Duodenal mucosa (tissue), 2 donors: ENCODE measurements around the gene DPYD.

ENCODE experiments used
- H3K27ac ChIP-seq: one replicate; pipeline ENCODE4 v1.7.0; 2013; ENCODE audit warnings: low read depth, low read length
- H3K27me3 ChIP-seq, 2 donors: one replicate each; pipeline ENCODE4 v1.7.0; 2013; ENCODE audit warnings: low read length in 2 of 2, control low read depth in 1 of 2; ENCODE audit not compliant: insufficient read depth in 2 of 2, control insufficient read depth in 1 of 2
- H3K36me3 ChIP-seq, 2 donors: one replicate each; pipeline ENCODE4 v1.7.0; 2013; ENCODE audit warnings: low read length in 2 of 2, control low read depth in 1 of 2; ENCODE audit not compliant: insufficient read depth in 2 of 2, control insufficient read depth in 1 of 2
- H3K4me1 ChIP-seq, 2 donors: one replicate each; pipeline ENCODE4 v1.7.0; 2013; ENCODE audit warnings: low read length in 2 of 2, control low read depth in 1 of 2; ENCODE audit not compliant: insufficient read depth in 2 of 2, control insufficient read depth in 1 of 2
- H3K4me3 ChIP-seq, 2 donors: one replicate each; pipeline ENCODE4 v1.7.0; 2013; ENCODE audit warnings: low read length in 2 of 2, low read depth in 1 of 2
- H3K9ac ChIP-seq, 2 donors: one replicate each; pipeline ENCODE4 v1.7.0; 2013; ENCODE audit warnings: low read length in 2 of 2, low read depth in 1 of 2
- H3K9me3 ChIP-seq, 2 donors: one replicate each; pipeline ENCODE4 v1.7.0; 2013; ENCODE audit warnings: low read length in 2 of 2, control low read depth in 1 of 2; ENCODE audit not compliant: control insufficient read depth in 1 of 2

The DPYD gene

DNA sequence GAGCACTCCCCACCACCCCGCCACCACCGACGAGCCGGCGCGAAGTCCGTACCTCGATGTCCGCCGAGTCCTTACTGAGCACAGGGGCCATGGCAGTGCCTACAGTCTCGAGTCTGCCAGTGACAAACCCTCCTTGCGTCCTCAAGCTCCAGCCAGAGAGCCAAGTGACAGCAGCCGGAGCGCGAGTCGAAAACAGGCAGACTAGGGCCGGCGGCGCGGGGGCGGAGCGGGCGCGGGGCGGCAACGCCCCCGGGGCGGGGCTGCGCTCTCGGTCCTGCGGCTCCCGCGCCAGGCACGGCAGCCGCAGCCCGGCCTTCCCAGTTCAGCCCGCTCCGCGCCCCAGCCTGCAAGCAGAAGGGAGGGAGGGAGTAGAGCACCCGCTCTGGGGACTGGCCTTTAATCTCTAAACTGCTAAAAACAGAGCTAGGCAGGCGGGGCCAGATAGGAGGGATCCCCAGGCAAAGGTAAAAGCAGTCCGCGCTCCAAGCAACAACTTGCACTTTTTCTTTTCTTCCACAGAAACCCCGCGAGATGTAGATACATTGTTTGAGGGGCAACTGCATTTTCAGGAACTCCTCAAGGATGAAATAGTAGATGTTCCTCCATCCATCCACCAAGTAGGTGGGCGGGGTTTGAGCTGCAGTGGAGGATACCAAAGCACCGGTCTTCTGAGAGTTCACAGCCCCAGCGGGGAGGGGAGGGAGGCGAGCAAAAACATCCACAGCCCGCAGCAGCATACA, at the start of gene DPYD:
DPYD (minus strand) TSS at position 203 of the 740 bp plus-strand sequence; CDS start at position 91, 112 bp downstream.
- Histone ChIP-seq H3K27me3 (no peaks in the 10 kb centered on the region), H3K4me1 (peaks cover 23 to 42% of the 10 kb centered on the region in 2 donors), H3K27ac (peak within 1 kb of the TSS; percentile 86), H3K36me3 (no peaks in the 10 kb centered on the region), H3K9ac (peak within 1 kb of the TSS; percentile 84 to 88), H3K9me3 (no peaks in the 10 kb centered on the region), H3K4me3 (peak within 1 kb of the TSS; percentile 96 to 99)

DNA sequence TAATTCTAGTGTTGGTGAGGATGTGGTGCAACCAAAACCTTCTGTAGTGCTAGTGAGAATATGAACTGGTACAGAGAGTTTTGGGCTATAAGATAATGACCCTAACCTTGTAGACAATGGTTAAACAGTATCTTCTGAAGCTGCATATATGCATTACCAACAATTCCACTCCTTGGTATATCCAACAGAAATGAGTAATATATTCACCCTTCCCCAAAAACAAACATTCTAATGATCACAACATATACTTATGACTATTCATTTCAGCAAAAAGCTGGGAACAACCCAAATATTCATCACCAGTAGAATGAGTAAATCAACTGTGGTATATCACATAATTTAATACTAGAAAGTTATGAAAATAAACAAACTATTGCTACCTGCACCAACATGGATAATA, 39.6 kb upstream of the DPYD start:
- no peaks in the 10 kb centered on the region for H3K9me3 ChIP-seq
- no peak overlapping the region for H3K9ac ChIP-seq
- H3K4me1 ChIP-seq, result no peaks in the 10 kb centered on the region
- H3K27ac ChIP-seq, result no peak overlapping the region
- no peak overlapping the region for H3K4me3 ChIP-seq
- H3K27me3 ChIP-seq, result no peaks in the 10 kb centered on the region
- H3K36me3 ChIP-seq, result no peaks in the 10 kb centered on the region

DNA sequence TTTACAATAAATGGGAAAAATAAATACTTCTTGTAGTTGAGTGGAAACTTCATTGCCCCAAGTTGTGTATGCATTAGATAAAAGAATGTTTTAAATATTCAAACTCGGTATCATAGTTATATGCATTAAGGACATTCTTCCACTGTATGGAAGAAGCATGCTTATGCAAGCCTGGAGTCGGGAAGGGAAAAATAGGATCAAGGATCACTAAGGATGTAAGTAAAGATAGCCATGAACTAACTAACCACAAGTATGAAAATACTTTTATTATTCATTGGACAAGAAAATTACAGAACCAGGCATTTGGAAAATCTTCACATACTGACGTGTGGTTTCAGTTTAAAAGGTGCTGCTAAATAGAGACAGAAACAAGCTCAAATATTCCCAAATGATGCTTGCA, 26.9 kb upstream of the DPYD start:
- Histone ChIP-seq H3K9me3 (no peaks in the 10 kb centered on the region), H3K36me3 (no peaks in the 10 kb centered on the region), H3K4me1 (no peaks in the 10 kb centered on the region), H3K9ac (no peak overlapping the region), H3K27ac (no peak overlapping the region), H3K4me3 (no peak overlapping the region), H3K27me3 (no peaks in the 10 kb centered on the region)

DNA sequence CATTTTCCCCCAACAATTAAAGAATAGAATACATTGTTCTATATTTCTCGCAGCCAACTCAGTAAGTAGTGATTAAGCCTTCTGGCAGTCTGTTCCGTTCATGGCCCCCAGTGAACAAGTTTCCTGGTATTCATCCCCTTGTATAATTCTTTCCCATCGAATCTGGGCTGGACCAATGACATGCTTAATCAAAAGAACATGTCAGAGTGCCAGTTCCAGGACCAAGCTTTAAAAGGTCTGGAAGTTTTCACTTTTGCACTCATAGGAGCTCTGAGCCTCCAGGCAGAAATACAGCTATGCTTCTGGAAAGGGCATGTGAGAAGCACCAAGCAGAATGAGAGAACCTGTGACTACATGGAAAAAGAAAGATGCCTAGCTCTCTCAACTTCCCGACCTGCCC, 22.5 kb upstream of the DPYD start:
- no peaks in the 10 kb centered on the region for H3K9me3 ChIP-seq
- H3K27me3 ChIP-seq, result no peaks in the 10 kb centered on the region
- H3K4me3 ChIP-seq, result no peak overlapping the region
- H3K27ac ChIP-seq, result no peak overlapping the region
- H3K36me3 ChIP-seq, result no peaks in the 10 kb centered on the region
- H3K9ac ChIP-seq, result no peak overlapping the region
- no peaks in the 10 kb centered on the region for H3K4me1 ChIP-seq

DNA sequence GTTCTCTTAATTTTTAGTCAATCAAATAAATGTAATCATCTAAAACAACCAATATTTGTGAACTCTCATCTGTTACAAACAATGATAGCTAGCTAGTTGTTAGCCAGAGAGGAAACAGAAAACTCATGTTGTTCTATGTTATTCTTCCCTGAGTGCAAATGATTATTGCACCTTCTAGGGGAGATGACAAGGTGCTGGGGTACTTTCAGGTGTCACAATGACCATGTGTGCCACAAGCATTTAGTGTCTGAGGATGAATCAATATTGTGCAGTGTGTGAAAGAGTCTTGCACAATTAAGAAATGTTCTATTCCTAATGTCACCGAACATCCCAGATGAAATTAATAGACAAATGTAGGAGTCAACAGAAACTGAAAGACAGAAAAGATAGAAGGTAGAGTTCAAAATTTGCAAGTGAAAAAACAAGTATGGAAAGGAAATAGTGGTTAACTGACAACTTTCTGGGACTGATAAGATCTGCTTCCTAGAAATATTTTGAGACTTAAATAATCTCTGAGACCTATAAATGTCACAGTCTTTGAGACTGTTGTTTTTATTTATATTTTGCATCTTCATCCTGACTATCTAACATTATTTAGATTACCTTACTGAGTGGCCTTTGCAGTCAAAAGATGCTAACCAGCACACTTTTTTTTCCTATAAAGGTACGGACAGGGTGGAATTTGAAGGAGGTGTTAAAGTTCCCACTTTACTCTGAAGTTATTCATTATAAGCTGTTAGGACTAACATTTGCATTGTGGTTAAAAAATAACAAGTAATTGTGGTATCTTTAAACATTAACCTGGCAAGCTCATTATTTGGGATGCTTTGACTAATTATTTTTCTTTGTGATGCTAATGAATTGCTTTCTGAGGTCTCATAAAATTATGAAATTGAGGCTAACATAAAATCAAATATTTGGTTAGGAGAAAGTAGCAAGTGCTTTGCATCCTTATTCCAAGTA, 21.6 kb upstream of the DPYD start:
- Histone ChIP-seq H3K4me3 (no peak overlapping the region), H3K9me3 (no peaks in the 10 kb centered on the region), H3K27ac (no peak overlapping the region), H3K4me1 (no peaks in the 10 kb centered on the region), H3K27me3 (no peaks in the 10 kb centered on the region), H3K36me3 (no peaks in the 10 kb centered on the region), H3K9ac (no peak overlapping the region)

DNA sequence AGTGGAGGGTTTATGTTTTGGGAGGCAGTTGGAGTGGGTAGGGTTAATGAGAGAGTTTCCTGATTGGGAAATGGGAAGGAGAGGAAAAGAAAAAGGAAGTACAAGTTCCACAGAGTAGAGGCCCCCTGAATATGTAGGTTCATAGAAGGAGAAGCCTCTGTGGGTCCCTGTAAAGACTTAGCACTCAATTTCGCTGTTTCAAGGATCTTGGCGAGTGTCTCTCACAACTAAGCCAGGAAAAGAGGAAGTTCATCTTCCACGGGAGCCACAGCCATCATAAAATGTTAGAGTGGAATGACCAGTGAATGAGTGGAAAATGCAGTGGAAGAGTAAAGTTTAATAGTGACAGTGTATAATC, 17.4 kb upstream of the DPYD start:
- H3K36me3 ChIP-seq, result no peaks in the 10 kb centered on the region
- H3K27ac ChIP-seq, result no peak overlapping the region
- no peak overlapping the region for H3K9ac ChIP-seq
- no peaks in the 10 kb centered on the region for H3K9me3 ChIP-seq
- H3K4me1 ChIP-seq, result no peaks in the 10 kb centered on the region
- no peaks in the 10 kb centered on the region for H3K27me3 ChIP-seq
- H3K4me3 ChIP-seq, result no peak overlapping the region

DNA sequence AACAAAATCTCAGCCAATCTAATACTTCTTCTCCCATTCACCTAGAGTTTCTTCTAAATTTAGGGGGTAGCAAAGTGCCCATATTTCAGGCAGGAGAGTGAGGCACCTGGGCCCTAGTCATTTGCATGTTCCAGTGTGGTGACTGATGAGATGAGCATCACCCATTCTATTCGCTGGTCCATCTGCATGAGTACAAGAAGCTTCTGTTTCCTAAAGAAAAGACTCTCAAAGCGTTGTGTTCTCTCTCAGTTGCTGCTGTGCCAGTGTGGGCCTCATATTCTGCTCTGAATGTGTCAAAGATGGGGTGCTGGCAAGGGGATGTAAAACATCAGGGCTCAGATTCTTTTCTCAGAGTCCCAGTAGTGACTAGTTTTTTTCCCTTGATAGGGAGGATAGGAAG, 16.1 kb upstream of the DPYD start:
- no peaks in the 10 kb centered on the region for H3K9me3 ChIP-seq
- H3K4me3 ChIP-seq, result no peak overlapping the region
- no peak overlapping the region for H3K27ac ChIP-seq
- no peaks in the 10 kb centered on the region for H3K36me3 ChIP-seq
- H3K4me1 ChIP-seq, result peaks cover 0 to 7% of the 10 kb centered on the region in 2 donors
- H3K27me3 ChIP-seq, result no peaks in the 10 kb centered on the region
- no peak overlapping the region for H3K9ac ChIP-seq

DNA sequence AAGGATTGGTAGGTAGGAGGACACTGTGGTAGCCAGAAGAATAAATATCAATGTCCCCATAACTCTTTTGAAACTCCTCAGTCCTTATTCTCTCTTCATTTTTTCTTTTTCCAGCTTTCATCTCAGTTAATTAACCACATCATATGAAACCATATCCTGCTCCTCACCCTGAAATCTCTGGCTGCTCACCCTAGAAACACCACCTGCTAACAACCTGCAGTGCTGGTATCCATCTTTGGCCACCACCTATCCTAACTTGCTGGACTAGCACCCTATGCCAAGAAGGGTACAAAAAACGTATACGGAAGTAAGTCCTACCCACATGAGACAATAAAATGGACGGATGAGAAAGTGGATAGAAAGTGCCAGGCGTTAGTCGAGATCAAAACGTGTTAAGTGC, 13.7 kb upstream of the DPYD start:
- Histone ChIP-seq H3K27ac (no peak overlapping the region), H3K27me3 (no peaks in the 10 kb centered on the region), H3K4me1 (peaks cover 0 to 13% of the 10 kb centered on the region in 2 donors), H3K9me3 (no peaks in the 10 kb centered on the region), H3K4me3 (no peak overlapping the region), H3K9ac (no peak overlapping the region), H3K36me3 (no peaks in the 10 kb centered on the region)

DNA sequence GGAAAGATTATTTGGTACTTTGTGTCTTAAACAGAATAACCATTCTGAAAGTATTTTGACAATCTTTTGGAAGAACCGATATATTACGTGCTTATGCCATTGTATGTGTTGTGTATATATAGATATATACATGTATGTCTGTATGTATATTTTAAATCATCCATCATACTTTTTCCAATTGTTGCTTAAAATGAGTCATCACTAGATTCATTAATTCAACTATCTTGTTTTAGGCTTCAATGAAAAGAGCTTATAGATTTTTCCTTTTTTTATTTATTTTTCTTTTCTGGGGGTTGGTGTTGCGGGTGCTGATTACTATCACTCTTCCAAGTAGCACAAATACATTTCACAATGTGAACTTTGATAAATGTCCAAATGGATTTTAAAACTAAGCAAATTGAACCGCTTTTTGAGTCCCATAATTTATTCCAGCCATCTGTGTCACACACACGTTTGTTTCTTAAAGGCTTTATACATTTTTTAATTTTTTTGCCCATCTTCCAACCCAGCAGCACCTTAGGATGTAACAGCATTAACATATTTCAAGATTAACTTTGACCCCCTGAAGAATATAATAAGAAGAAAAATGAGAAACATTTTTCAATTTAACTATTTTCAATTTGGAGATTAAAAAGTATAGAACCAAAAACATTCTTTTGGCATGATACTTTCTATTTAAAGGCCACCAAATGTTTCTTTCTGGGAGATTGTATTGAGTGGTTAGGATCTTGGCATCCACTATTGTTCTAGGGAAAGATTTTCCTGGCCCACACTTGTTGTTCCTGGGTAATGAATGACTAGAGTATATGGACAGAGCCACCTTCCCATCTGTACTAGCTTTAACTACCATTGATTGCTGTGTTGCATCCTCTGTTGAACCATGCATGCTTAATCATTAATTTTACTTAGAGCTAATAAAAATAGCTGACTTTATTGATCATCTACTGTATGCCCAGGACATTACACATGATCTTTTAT, 9.3 kb upstream of the DPYD start:
- Histone ChIP-seq H3K4me1 (peaks cover 7 to 21% of the 10 kb centered on the region in 2 donors), H3K9me3 (no peaks in the 10 kb centered on the region), H3K36me3 (no peaks in the 10 kb centered on the region), H3K27ac (no peak overlapping the region), H3K4me3 (no peak overlapping the region), H3K27me3 (no peaks in the 10 kb centered on the region), H3K9ac (no peak overlapping the region)
